DOHH2 (cell line): ENCODE results near the gene AUTS2.

ENCODE experiments used
- H3F3A ChIP-seq: fragments of 200-600 bp; sonication (generic), shearing (Covaris generic); 2 replicates; pipeline ENCODE4 v1.6.0; 2016; ENCODE audit warnings: antibody characterized with exemption, mild to moderate bottlenecking; ENCODE audit not compliant: control insufficient read depth, insufficient read depth
- H3K27ac ChIP-seq: fragments of 200-600 bp; sonication (generic); 2 replicates; pipeline ENCODE4 v1.5.1; 2014; ENCODE audit warnings: low read depth, mild to moderate bottlenecking, low read length, moderate library complexity
- H3K27me3 ChIP-seq: fragments of 200-600 bp; sonication (generic); 2 replicates; pipeline ENCODE4 v1.6.1; 2014; ENCODE audit warnings: mild to moderate bottlenecking, low read length, mixed read lengths; ENCODE audit not compliant: control insufficient read depth
- H3K36me3 ChIP-seq: fragments of 200-600 bp; sonication (generic); 2 replicates; pipeline ENCODE4 v1.6.1; 2014; ENCODE audit warnings: mild to moderate bottlenecking, low read length, moderate library complexity, mixed read lengths; ENCODE audit not compliant: control insufficient read depth
- H3K4me1 ChIP-seq: fragments of 200-600 bp; sonication (generic); 2 replicates; pipeline ENCODE4 v1.6.1; 2014; ENCODE audit warnings: mild to moderate bottlenecking, low read length, mixed read lengths; ENCODE audit not compliant: control insufficient read depth
- H3K4me2 ChIP-seq: fragments of 200-600 bp; sonication (generic); 2 replicates; pipeline ENCODE4 v1.6.0; 2014; ENCODE audit warnings: mild to moderate bottlenecking, low read length, moderate library complexity
- H3K4me3 ChIP-seq: fragments of 200-600 bp; sonication (generic); 2 replicates; pipeline ENCODE4 v1.5.1; 2014; ENCODE audit warnings: mild to moderate bottlenecking, low read length, mixed read lengths
- H3K79me2 ChIP-seq: fragments of 200-600 bp; sonication (generic); 2 replicates; pipeline ENCODE4 v1.6.1; 2014; ENCODE audit warnings: mild to moderate bottlenecking, low read length, mixed read lengths; ENCODE audit not compliant: control insufficient read depth
- H3K9me2 ChIP-seq: fragments of 200-600 bp; sonication (generic); replicated peaks from 2 replicates; pipeline ENCODE4 v1.6.1; 2014; ENCODE audit warnings: mild to moderate bottlenecking, low read length, mixed read lengths; ENCODE audit not compliant: control insufficient read depth
- H3K9me3 ChIP-seq: fragments of 200-600 bp; sonication (generic); 2 replicates; pipeline ENCODE4 v1.6.1; 2014; ENCODE audit warnings: antibody characterized with exemption, low read length, mixed read lengths; ENCODE audit not compliant: control insufficient read depth, insufficient read depth
- H4K20me1 ChIP-seq: fragments of 200-600 bp; sonication (generic); 2 replicates; pipeline ENCODE4 v1.6.0; 2014; ENCODE audit warnings: low read depth, mild to moderate bottlenecking, antibody characterized with exemption, low read length, moderate library complexity; ENCODE audit not compliant: control insufficient read depth, insufficient read depth
- CTCF ChIP-seq: fragments of 200-600 bp; sonication (generic); IDR thresholded peaks from one replicate; pipeline ENCODE4 v1.5.1; 2014; ENCODE audit warnings: antibody characterized with exemption, mild to moderate bottlenecking, low read depth, low read length; ENCODE audit not compliant: poor library complexity, severe bottlenecking
- EZH2phosphoT487 ChIP-seq: fragments of 200-600 bp; sonication (generic); IDR thresholded peaks from 2 replicates; pipeline ENCODE4 v1.6.1; 2017; ENCODE audit warnings: borderline replicate concordance, mild to moderate bottlenecking, antibody characterized with exemption, low read length, moderate library complexity, mixed read lengths

The AUTS2 gene

GRCh38 chr7:69895446-69895845 lies 297.2 kb downstream of the AUTS2 start:
- H3K9me2 ChIP-seq = no peaks in the 10 kb centered on the region
- no peaks in the 10 kb centered on the region for H3K9me3 ChIP-seq
- H3K79me2 ChIP-seq = peaks cover 83% of the 10 kb centered on the region
- no peak overlapping the region for H3K4me3 ChIP-seq
- 0 out of 2 replicates have a peak, but pooled peaks cover 4% of the 10 kb centered on the region for H4K20me1 ChIP-seq
- H3F3A ChIP-seq = 0 out of 2 replicates have a peak, but pooled peaks cover 4% of the 10 kb centered on the region
- peaks cover 10% of the 10 kb centered on the region for H3K36me3 ChIP-seq
- no peak overlapping the region for H3K27ac ChIP-seq
- no peak overlapping the region for H3K4me2 ChIP-seq
- H3K27me3 ChIP-seq = no peaks in the 10 kb centered on the region
- peaks cover 63% of the 10 kb centered on the region for H3K4me1 ChIP-seq
- no peak for TF ChIP-seq CTCF
- no peak for TF ChIP-seq EZH2phosphoT487

GRCh38 chr7:69896121-69896520 lies 297.8 kb downstream of the AUTS2 start:
- no peak overlapping the region for H3K27ac ChIP-seq
- H4K20me1 ChIP-seq = 0 out of 2 replicates have a peak, but pooled peaks cover 4% of the 10 kb centered on the region
- peaks cover 76% of the 10 kb centered on the region for H3K79me2 ChIP-seq
- no peaks in the 10 kb centered on the region for H3K9me2 ChIP-seq
- H3K4me1 ChIP-seq = peaks cover 57% of the 10 kb centered on the region
- peaks cover 10% of the 10 kb centered on the region for H3K36me3 ChIP-seq
- H3K4me2 ChIP-seq = no peak overlapping the region
- H3K27me3 ChIP-seq = no peaks in the 10 kb centered on the region
- 0 out of 2 replicates have a peak, but pooled peaks cover 4% of the 10 kb centered on the region for H3F3A ChIP-seq
- H3K4me3 ChIP-seq = no peak overlapping the region
- H3K9me3 ChIP-seq = no peaks in the 10 kb centered on the region
- no peak for TF ChIP-seq EZH2phosphoT487
- no peak for TF ChIP-seq CTCF

- Histone ChIP-seq H3K36me3 (peaks cover 10% of the 10 kb centered on the region), H4K20me1 (0 out of 2 replicates have a peak, but pooled peaks cover 3% of the 10 kb centered on the region), H3K9me2 (no peaks in the 10 kb centered on the region), H3K27me3 (no peaks in the 10 kb centered on the region), H3K4me3 (peak overlapping the region; percentile 21), H3K9me3 (no peaks in the 10 kb centered on the region), H3K27ac (peak overlapping the region; percentile 13; the same call in 1 of the 2 replicates), H3K4me2 (peak overlapping the region; percentile 55), H3F3A (0 out of 2 replicates have a peak, but pooled peaks cover 4% of the 10 kb centered on the region), H3K79me2 (peaks cover 63% of the 10 kb centered on the region), H3K4me1 (peaks cover 47% of the 10 kb centered on the region)
- TF ChIP-seq EZH2phosphoT487 (no peak), CTCF (no peak)
Observed at GRCh38 chr7:69898189-69898588, 299.9 kb downstream of the AUTS2 start.
